NCI-H2171 treated with DMSO at 0.1 percent for 48 hours (cell line): ENCODE data around the gene GNA14.
"Not testable (repeated sequence)": the region's sequence is repeated elsewhere in the genome, so short reads cannot be mapped to it uniquely, and the experiment has no call there.

Experiments used
- DNase-seq: peaks from one replicate; lab custom pipeline; 2025; lab: John Stamatoyannopoulos, UW

GNA14 gene

DNA sequence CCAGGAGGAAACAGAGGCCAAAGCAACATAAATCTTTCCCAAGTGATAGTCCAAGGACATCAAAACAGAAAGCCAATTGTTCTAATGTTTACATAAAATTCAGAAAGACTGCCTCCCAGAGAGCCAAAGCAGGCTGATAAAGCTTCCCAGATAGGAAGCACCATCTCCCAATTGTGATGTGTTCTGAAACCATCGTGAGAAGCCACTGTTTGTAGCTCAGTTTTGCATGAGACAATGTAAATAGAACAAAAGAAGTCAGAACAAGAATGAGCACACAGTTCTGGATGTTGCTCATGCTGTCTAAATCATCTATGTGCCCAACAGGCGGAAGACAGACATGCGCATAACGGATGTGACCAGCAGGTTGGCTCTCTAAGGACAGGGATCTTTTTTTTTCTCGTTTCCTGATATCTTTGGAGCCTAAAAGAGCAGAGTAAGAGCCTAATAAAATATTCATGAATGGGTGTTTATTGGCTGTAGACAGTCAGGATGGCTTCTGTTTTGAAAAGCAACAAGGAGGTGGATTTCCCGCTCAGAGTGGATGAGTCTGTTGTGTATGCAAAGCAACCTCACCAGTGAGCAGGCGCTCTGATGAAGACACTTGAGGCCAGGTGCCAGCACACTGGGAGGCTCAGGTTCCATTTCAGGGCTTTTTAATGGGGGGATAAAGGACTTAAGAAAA lies 113.6 kb downstream of the GNA14 start:
- DNase-seq, result peak; percentile 13

DNA sequence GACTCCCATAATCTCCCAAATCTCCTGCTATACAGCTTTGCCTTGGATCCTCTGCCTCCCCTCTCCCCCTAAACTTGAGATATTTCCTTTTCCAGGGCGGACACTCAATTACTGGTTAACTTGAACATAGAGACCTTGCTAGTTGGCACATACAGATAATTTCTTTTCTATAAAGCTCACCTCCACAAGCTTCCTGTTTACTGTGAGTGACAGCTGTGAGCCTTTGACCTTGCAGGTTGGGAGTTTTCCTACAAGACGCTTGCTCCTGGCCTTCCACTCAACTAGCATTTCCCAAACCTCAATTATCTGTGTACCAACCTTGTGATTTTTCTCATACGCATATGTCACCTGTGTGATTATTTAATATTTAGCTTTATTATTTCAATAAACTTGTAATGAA lies 114.5 kb downstream of the GNA14 start:
- no peak for DNase-seq

DNA sequence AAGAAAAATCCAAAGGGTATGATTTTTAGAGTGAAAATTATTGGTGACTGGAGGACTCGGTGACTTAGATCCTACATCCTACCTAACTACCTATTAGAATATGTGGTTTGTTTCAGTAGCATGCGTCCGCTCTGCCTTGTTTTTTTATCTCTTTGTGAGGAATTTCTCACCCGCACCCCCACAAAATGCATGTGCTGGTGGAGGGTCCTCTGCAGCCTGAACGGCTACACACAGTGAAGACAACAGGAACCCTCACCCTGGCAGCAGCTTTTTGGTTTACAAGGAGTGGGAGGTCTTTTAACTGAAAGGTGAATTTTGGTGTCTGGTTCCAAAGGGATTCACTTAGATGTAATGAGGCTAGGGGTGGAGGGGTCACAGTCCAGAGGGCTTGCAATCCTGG lies 115.5 kb downstream of the GNA14 start:
- DNase-seq, result no peak

DNA sequence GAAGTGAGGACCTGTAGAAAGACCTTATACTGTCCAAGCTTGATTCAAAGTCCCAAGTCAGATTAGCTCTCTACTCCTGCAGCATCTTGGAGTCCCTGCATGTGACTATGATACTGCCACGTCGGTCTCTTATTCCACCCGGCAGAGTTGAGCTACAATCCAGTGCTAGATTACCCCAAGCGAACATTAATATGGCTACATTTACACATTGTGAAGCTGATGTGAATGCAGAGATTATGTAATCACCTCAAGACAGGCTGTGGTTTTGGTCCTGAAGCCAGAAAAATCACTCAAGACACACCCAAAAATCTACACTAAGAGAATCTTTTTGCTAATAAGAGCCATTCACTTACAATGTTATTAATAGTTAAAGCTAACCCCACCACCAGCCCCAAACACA lies 116.7 kb downstream of the GNA14 start:
- no peak for DNase-seq

DNA sequence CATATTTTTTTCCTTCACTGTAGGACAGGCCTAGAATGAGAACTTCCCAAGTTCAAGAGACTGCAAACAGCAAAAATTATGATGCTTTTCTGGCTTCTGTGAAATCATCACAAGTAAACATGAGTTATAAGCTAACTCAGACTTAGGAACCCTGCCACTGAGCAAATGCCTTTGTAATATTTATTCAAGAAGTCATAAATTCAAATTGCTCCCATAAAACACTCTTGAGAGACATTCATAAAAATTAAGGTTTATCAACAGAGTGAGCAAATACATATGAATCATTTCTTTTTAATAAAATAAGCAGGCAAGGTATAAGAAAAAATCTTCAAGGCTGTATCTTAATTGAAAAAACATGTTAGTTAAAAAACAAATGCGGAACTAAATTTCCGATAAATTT lies 124.2 kb downstream of the GNA14 start:
- no peak for DNase-seq

DNA sequence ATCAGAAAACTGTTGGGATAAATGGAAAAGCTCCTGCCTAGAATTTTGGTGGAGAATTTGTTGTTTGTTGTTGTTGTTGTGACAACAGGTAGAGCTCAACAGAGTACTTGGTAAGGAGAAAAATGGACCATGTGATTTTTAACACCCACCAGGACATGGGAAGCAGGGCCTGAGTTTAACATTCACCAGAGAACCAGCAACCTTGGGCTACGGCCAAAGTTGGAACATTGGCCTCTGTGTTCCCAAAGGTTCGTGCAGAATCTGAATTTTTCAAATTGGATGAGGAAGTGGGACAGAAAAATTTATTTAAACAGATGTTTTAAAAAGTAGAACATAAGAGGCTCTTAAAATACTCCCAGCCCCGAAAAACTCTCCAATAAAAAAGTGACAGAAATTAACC lies 127.0 kb downstream of the GNA14 start:
- DNase-seq, result no peak

DNA sequence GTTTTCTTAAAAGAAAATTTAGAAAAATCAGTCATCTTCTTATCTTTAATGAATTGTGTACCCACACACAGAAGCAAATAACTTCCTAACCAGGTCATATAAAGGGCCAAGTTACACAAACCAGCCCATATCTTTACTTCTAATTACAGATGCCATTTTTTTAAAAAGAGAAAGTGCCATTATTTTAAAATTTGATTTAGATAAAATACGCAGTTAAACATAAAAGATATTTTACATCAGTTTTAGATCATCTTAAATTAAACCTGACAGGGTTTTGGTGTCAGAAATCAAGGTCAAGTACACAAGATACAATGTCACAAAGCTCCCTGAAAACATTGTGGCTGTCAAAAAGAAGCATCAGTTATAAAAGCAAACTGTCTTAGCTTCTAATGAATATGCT lies 129.4 kb downstream of the GNA14 start:
- no peak for DNase-seq

DNA sequence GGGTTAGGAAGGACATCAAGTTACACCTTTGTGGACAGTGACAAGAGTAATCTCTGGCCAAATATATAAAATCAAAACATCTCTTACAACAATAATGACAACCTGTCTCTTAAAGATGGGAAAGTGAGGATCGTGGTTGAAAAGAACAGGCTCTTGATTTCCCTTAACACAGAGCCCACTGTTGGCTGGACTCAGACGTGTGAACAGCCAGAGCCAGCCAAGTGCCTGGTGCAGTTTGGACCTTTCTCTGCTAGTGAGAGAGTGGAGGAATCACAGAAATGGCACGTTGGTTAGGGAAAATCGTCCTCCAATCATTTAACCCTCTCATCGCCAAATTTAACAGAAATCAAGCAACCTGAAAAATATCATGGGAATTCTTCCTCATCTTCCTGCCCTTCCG lies 131.3 kb downstream of the GNA14 start:
- no peak for DNase-seq

DNA sequence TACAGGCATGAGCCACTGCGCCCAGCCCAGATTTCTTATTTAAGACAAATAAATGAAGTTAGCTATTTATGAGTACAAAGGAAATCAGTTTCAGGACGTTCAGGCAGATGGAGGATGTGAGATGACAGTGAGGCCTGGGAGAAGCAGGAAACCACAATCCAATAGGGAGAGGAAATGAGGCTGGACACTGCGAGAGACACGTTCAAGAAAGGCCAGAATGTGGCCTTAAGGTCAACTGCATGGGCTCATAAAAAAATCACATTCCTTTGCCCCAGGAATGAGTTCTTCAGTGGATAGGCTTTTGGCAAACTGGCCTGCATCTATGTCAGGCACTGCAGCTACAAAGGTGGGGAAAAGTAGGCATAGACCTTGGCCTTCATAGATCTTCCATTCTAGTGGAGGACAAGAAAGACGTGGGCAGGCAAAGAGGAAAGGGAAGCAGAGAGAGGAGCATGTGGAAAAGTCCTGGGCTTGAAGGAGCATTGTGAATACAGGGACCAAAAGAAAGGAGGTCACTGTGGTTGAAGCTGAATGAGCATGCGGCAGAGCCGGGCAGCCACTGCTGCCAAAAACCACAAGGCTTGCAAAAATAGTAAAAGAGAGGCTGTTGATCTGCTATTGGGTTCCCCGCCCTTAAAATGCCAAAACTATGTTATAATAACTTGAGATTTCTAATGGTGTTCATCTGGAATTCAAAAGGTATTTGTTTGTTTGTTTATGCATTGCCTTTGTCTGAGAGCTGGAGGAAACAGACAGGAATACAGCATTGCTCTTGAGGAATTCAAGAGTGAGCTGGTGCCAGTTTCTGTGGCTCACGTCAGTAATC lies 133.0 kb downstream of the GNA14 start:
- DNase-seq, result no peak

DNA sequence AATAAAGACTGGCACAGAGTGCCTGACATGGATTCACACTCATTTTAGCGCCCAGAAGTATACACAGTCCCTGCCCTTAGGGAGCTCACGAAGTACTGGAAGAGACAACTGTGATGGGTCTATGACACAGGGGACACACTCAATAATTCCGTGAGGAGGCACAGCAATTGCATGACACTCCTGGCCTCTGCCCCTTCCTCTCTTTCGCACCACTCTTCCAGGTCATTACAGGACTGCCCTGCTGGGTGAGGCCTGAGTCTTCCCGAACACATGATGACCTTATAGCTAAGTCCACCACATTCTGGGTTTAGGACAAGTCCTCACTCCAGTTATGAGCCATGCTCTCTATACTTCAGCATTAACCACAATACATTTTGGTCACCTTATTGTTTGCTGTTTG lies 134.7 kb downstream of the GNA14 start:
- DNase-seq, result no peak

DNA sequence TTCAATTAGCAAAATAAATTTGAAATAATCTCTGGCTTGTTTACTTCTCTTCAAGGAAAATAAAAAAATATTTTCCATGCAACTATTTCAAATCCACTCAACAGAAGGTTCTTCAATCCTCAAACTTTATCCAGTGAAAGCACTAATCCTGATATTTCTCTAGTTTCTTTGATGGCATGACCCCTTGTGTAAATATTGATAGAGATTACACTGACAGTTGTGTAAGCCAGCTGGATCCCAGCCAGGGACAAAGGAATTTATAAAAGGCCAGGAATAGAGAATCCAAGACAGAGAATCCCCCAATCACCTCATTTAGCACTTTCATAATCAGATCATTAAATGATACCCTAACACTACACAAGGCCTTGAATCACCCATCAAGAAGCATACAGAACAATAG lies 135.2 kb downstream of the GNA14 start:
- DNase-seq, result peak; percentile 16

DNA sequence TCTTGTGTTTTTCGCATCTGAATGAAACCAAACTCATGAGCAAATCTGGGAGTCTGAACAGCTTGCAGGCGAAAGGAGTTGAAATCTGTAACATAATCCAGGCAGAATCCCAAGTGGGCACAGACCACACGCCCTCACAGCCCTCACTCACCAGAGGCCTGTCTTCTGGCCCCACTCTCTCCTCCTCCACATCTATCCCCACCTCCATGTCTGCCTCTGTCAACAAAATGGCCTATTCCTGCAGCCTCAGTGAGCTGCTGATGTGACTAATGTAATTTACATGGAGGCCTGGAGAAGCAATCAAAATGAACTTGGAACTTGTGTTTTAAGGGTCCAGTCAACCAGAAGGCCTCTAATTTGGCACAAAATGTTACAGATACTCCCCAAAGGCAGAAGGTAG lies 136.6 kb downstream of the GNA14 start:
- peak; percentile 76 for DNase-seq

DNA sequence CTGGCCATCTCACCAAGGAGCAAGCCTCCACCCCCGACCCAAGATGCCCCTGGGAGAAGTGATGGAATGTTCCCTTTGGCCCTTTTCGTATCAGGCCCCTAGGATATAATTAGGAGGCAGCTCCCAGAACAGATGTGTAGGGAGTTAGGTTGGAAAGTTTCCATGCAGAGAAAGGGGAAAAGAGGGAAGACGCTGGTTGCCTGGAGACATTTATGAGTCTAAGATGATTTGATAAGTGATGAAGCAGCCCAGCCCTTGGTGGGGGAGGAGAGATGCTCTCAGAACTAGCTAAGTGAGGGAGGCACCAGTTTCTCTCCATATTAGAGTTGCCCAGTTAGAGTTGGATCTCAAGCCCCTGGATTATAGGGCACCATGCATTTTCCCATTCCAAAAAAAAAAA lies 137.5 kb downstream of the GNA14 start:
- DNase-seq, result peak; percentile 19

DNA sequence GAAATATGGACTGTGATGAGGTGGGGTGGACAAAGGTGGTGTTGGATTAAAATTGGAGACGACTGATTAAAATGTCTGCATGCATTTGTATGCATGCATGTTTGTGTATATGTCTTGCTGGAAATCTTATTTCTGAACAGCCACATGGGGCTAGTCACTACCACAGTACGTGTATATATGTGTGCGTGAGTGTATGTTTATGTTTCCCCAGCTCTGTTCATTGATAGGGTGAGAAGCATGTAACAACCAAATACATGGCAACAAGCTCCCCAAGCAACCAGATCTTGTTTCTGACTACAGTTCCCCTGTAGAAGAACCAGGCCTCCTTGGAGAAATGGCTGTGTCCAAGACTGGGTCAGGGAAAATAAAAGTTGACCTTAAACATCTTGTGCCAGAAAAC lies 139.7 kb downstream of the GNA14 start:
- no peak for DNase-seq

DNA sequence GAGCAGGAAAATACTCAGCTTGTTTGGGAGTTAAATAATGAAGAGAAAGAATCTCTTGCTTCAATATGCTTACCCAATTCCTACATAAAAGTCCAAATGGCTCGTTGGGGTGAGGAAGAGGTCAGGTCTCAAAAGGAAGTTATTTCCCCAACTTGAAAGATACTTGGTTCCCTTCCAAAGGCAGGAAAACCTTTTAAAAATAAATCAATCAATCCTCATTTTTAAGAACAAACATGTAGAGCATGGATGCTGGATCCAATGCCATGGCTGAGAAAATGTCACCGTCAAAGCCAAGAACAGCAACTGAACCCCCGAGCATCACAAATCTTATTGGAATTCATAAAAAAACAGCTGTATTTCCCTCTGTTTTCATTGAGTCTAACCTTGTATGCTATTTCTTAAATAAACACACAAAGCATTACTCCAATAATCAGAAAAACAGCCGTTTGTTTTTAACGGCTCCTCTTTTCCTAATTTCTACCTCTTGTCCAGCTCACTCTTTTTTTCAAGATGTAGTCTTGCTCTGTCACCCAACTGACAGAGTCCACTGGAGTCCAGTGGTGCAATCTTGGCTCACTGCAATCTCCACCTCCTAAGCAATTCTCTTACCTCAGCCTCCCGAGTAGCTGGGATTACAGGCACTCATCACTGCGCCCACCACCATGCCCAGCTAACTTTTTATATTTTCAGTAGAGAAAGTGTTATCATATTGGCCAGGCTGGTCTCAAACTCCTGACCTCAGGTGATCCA lies 140.7 kb downstream of the GNA14 start:
- DNase-seq, result no peak

DNA sequence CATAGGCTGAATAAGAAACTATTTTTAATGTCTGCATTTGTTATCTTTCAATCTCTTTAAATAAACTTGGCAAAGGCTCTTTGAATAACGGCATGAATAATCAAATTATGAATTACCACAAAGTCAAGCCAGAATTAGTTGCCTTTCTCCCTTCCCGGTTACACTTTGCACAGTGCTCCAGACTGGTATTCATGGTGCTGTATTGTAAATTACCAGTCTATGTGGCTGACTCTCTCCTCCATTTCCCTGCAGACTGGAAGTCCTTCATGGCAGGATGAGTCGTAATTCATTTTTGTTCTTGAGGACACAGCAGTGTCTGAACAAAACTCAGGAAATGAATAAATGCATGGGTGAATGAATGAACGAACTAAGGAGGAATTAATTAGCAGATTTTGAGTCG lies 142.9 kb downstream of the GNA14 start:
- DNase-seq, result no peak

DNA sequence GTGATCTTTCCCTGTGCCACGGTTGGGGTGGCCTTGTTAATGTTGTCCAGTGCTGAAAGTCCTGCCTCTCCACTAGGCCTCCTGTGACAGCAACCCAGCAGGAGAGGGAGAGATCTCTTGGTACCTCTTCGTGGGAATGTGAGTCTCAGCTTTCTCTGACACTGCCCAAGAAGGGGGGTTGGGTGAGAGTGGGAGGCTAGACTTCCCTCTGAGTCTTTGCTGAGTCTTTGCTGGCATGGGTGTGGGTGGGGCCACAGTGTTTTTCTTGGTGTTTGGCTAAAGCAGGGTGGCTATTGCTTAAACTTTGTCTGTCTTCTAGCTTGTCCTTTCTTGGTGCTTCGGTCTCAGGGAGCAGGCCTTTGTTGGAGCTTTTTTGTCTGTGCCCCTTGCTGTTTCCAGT lies 145.6 kb downstream of the GNA14 start:
- DNase-seq, result no peak

DNA sequence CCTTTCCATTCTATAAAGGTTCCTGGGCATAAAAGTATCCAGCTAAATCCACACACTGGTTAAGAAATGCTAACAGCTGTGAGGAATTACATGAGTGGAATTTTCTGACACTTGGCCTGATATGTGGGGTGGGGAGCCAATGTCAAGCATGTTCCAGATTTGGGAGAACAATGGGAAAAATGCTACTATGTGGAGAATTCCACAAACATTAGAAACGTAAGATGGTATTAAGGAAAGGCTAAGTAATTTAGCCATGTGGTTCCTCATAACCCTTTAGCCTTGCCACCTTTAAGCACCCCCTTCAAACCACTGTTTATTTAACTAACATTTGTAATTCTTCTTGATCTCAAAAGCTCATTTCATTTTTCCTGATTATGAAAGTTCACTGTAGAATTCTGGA lies 149.2 kb downstream of the GNA14 start:
- no peak for DNase-seq

DNA sequence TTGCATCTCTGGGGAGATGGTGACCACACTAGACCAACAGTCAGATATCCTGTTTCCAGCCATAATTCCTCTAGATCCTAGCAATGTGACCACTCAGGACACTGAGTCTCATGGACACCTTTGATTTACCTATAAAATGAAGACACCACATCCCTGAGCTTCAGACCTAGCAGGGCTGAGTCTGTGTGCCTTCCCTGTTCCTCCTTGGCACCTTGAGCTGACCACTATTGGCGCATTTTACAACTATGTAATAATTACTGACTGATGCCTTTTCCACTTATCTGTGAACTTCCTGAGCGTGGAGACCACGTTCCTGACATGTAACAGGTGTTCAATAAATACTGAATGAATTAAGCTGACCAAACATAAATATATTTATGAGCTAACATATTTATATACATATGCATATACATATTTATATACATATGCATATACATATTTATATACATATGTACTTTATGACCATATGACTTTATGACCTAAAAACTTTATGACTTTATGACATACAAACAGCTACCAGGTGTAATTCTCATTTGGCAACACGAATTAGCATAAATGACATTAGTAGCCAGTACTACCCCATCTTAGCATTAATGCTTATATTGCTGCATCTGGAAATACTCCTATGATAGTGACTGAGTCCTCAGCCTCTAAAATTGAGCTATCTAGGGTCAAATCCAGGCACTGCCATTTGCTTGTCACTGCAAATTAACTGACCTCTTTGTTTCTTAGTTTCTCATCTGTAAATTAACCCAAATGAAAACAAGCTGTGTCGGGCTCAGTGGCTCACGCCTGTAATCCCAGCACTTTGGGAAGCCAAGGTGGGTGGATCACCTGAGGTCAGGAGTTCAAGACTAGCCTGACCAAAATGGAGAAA lies 150.6 kb downstream of the GNA14 start:
- no peak for DNase-seq

DNA sequence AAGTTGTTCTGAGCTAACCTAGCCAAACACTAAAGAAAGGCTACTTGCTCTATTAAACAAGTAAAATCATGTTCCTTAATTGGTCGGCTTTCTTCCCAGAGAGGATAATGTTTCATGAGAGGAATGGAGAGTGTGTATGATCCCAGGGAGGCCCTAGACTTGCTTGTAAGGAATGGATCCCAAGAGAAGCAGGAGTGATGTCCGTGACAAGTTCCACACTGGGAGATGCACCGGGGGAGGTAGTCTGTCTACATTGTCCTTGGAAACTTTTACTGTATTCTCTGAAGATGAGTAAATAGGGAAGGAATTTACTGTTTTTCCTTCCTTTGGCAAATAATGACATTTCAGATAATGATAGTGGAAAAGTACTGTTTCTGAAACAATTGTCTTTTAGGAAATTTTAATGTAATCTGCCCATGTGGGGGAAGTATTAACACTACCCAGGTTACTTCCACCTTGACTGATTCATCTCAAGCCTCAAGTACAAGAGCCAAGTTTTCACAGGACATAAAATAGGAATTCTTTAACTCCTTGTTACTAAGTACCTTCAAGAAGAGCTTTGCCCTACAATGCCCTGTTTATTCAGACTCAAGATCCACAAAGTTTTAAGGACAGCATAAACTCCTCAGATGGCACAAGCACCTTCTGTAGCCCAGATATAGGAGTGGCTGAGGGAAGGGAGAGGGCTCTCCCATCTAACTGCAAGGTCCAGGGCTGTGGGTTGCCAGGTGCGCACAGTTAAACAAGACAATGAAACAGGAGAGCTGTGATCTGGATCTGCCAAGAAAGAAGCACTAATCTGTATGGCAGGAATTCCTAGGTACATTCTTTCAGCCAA lies 152.1 kb downstream of the GNA14 start:
- DNase-seq, result peak; percentile 81

DNA sequence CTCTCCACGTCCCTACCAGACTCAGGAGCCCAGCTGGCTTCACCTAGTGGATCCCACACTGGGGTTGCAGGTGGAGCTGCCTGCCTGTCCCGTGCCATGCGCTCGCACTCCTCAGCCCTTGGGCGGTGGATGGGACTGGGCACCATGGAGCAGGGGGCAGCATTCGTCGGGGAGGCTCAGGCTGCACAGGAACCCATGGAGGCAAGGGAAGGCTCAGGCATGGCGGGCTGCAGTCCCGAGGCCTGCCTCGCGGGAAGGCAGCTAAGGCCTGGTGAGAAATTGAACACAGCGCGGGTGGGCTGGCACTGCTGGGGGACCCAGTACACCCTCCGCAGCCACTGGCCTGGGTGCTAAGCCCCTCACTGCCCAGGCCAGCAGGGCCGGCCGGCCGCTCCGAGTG lies 157.8 kb downstream of the GNA14 start:
- DNase-seq, result not testable (repeated sequence)
